DOHH2 (cell line): ENCODE data around the gene CCDC74B.
"Not testable (repeated sequence)": the region's sequence is repeated elsewhere in the genome, so short reads cannot be mapped to it uniquely, and the experiment has no call there.

ENCODE experiments used
- H3F3A ChIP-seq: fragments of 200-600 bp; sonication (generic), shearing (Covaris generic); 2 replicates; pipeline ENCODE4 v1.6.0; 2016; ENCODE audit warnings: antibody characterized with exemption, mild to moderate bottlenecking; ENCODE audit not compliant: control insufficient read depth, insufficient read depth
- H3K27ac ChIP-seq: fragments of 200-600 bp; sonication (generic); 2 replicates; pipeline ENCODE4 v1.5.1; 2014; ENCODE audit warnings: low read depth, mild to moderate bottlenecking, low read length, moderate library complexity
- H3K27me3 ChIP-seq: fragments of 200-600 bp; sonication (generic); 2 replicates; pipeline ENCODE4 v1.6.1; 2014; ENCODE audit warnings: mild to moderate bottlenecking, low read length, mixed read lengths; ENCODE audit not compliant: control insufficient read depth
- H3K36me3 ChIP-seq: fragments of 200-600 bp; sonication (generic); 2 replicates; pipeline ENCODE4 v1.6.1; 2014; ENCODE audit warnings: mild to moderate bottlenecking, low read length, moderate library complexity, mixed read lengths; ENCODE audit not compliant: control insufficient read depth
- H3K4me1 ChIP-seq: fragments of 200-600 bp; sonication (generic); 2 replicates; pipeline ENCODE4 v1.6.1; 2014; ENCODE audit warnings: mild to moderate bottlenecking, low read length, mixed read lengths; ENCODE audit not compliant: control insufficient read depth
- H3K4me2 ChIP-seq: fragments of 200-600 bp; sonication (generic); 2 replicates; pipeline ENCODE4 v1.6.0; 2014; ENCODE audit warnings: mild to moderate bottlenecking, low read length, moderate library complexity
- H3K4me3 ChIP-seq: fragments of 200-600 bp; sonication (generic); 2 replicates; pipeline ENCODE4 v1.5.1; 2014; ENCODE audit warnings: mild to moderate bottlenecking, low read length, mixed read lengths
- H3K79me2 ChIP-seq: fragments of 200-600 bp; sonication (generic); 2 replicates; pipeline ENCODE4 v1.6.1; 2014; ENCODE audit warnings: mild to moderate bottlenecking, low read length, mixed read lengths; ENCODE audit not compliant: control insufficient read depth
- H3K9me2 ChIP-seq: fragments of 200-600 bp; sonication (generic); replicated peaks from 2 replicates; pipeline ENCODE4 v1.6.1; 2014; ENCODE audit warnings: mild to moderate bottlenecking, low read length, mixed read lengths; ENCODE audit not compliant: control insufficient read depth
- H3K9me3 ChIP-seq: fragments of 200-600 bp; sonication (generic); 2 replicates; pipeline ENCODE4 v1.6.1; 2014; ENCODE audit warnings: antibody characterized with exemption, low read length, mixed read lengths; ENCODE audit not compliant: control insufficient read depth, insufficient read depth
- H4K20me1 ChIP-seq: fragments of 200-600 bp; sonication (generic); 2 replicates; pipeline ENCODE4 v1.6.0; 2014; ENCODE audit warnings: low read depth, mild to moderate bottlenecking, antibody characterized with exemption, low read length, moderate library complexity; ENCODE audit not compliant: control insufficient read depth, insufficient read depth
- CTCF ChIP-seq: fragments of 200-600 bp; sonication (generic); IDR thresholded peaks from one replicate; pipeline ENCODE4 v1.5.1; 2014; ENCODE audit warnings: antibody characterized with exemption, mild to moderate bottlenecking, low read depth, low read length; ENCODE audit not compliant: poor library complexity, severe bottlenecking
- EZH2phosphoT487 ChIP-seq: fragments of 200-600 bp; sonication (generic); IDR thresholded peaks from 2 replicates; pipeline ENCODE4 v1.6.1; 2017; ENCODE audit warnings: borderline replicate concordance, mild to moderate bottlenecking, antibody characterized with exemption, low read length, moderate library complexity, mixed read lengths

The CCDC74B gene

GRCh38 chr2:130169896-130170295 is 25.0 kb upstream of the CCDC74B start:
- no peak overlapping the region for H3K27ac ChIP-seq
- H3K9me2 ChIP-seq: no peaks in the 10 kb centered on the region
- H3K4me3 ChIP-seq: no peak overlapping the region
- H4K20me1 ChIP-seq: no peaks in the 10 kb centered on the region
- H3K4me1 ChIP-seq: no peaks in the 10 kb centered on the region
- no peaks in the 10 kb centered on the region for H3F3A ChIP-seq
- TF ChIP-seq CTCF (no peak), EZH2phosphoT487 (no peak)
- peaks cover 61% of the 10 kb centered on the region for H3K36me3 ChIP-seq
- no peaks in the 10 kb centered on the region for H3K27me3 ChIP-seq
- peaks cover under 1% of the 10 kb centered on the region; the same call in 1 of the 2 replicates for H3K79me2 ChIP-seq
- no peaks in the 10 kb centered on the region for H3K9me3 ChIP-seq
- H3K4me2 ChIP-seq: no peak overlapping the region

GRCh38 chr2:130169163-130169562 is 24.3 kb upstream of the CCDC74B start:
- H3K79me2 ChIP-seq, H3K4me3 ChIP-seq, H3K27me3 ChIP-seq, H3K4me1 ChIP-seq, H3K9me3 ChIP-seq, H3K27ac ChIP-seq, H3K9me2 ChIP-seq, H3F3A ChIP-seq, H3K4me2 ChIP-seq, H4K20me1 ChIP-seq: not testable (repeated sequence)
- H3K36me3 ChIP-seq: peaks cover 63% of the 10 kb centered on the region

- H3K79me2 ChIP-seq, H3K4me2 ChIP-seq, H3F3A ChIP-seq, H3K4me3 ChIP-seq, H3K9me2 ChIP-seq, H4K20me1 ChIP-seq, H3K27ac ChIP-seq, H3K4me1 ChIP-seq, H3K27me3 ChIP-seq, H3K9me3 ChIP-seq: not testable (repeated sequence)
- peaks cover 60% of the 10 kb centered on the region for H3K36me3 ChIP-seq
Measured at GRCh38 chr2:130166611-130167010, 21.7 kb upstream of the CCDC74B start.

- Histone ChIP-seq H3K4me3 (no peak overlapping the region), H3K4me2 (no peak overlapping the region), H3K79me2 (no peaks in the 10 kb centered on the region), H3K36me3 (peaks cover 53% of the 10 kb centered on the region), H3K27me3 (no peaks in the 10 kb centered on the region), H3K27ac (no peak overlapping the region), H3K4me1 (no peaks in the 10 kb centered on the region), H3K9me2 (no peaks in the 10 kb centered on the region), H3K9me3 (no peaks in the 10 kb centered on the region), H3F3A (no peaks in the 10 kb centered on the region), H4K20me1 (no peaks in the 10 kb centered on the region)
- TF ChIP-seq EZH2phosphoT487: no peak
- TF ChIP-seq CTCF: no peak
Measured at GRCh38 chr2:130165293-130166016, 20.5 kb upstream of the CCDC74B start.
